COLO829 (cell line): ENCODE measurements around the gene SLC7A5.
"Not testable (repeated sequence)": the region's sequence is repeated elsewhere in the genome, so short reads cannot be mapped to it uniquely, and the experiment has no call there.

Experiments
- DNase-seq: peaks from one replicate; pipeline ENCODE4 v3.0.0; 2012; ENCODE audit warnings: low spot score

The SLC7A5 gene

DNA sequence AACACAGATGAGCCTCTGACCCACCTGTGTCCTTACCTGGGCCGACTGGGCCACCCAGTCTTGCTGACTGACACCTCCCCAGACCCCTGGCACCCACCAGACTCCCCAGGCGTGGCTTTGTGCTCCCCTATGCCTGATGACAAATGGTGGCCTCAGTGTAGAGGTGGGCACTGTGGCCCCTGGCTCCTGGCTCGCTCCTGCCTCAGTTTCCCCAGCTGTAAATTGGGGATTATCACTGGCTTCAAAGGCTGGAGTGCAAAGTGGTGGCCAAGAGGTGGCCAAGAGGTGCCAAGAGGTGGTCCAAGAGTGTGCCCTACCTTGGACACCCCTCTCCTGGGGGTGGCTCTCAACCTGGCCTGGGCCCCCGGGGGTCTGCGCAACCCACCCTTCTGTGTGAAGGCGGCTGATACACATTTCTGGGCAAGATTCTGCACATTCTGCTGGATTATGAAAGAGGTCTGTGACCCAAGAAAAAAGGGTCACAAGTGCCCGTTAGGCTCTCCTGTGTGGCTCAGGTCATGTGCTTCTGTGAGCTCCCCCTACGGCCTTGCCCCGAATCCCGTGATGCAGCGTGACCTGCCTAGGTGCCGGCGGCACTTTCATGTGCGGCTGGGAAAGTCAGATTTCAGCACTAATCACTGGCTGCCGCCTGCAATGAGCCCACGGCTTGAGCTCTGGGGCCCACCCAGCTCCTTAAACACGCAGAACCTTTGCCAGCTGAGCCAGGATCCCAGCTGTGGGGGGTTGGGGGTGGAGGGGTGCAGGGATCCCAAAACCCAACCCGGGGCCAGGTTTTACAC is 7.8 kb downstream of the SLC7A5 start:
- DNase-seq = not testable (repeated sequence)

DNA sequence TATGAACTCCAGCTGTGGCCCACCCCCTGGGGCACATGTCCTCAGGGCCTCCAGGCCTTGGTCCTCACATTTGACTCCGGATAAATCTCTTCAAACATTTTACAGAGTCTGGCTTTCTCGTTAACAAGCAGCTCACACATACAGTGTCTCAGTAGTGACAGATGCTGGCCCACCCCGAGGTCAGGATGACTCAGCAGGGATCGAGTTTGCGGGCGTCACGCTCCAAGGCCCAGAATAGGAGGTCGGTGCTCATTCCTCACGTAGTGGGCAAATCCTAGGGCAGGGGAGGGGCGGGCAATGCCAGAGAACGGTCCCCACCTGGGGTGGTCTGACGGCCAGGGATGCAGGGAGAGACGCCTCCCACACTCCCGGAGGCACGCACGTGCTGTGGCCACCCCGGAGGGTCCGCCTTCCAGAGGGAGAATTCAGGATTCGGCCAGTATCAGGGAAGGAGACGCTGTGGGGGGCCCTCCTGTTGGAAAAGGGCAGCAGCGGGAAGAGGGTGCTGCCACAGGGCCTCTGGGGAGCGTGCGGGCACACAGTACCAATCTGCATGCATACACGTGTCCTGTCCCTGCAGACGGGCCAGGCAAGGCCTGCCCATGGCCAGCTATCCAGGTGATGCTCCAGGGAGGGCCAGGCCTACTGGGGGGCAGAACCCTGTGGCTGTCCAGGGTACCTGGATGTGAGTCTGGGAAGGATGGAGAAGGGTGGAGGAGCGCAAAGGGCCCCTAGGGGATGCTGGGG is 8.6 kb downstream of the SLC7A5 start:
- DNase-seq = no peak

DNA sequence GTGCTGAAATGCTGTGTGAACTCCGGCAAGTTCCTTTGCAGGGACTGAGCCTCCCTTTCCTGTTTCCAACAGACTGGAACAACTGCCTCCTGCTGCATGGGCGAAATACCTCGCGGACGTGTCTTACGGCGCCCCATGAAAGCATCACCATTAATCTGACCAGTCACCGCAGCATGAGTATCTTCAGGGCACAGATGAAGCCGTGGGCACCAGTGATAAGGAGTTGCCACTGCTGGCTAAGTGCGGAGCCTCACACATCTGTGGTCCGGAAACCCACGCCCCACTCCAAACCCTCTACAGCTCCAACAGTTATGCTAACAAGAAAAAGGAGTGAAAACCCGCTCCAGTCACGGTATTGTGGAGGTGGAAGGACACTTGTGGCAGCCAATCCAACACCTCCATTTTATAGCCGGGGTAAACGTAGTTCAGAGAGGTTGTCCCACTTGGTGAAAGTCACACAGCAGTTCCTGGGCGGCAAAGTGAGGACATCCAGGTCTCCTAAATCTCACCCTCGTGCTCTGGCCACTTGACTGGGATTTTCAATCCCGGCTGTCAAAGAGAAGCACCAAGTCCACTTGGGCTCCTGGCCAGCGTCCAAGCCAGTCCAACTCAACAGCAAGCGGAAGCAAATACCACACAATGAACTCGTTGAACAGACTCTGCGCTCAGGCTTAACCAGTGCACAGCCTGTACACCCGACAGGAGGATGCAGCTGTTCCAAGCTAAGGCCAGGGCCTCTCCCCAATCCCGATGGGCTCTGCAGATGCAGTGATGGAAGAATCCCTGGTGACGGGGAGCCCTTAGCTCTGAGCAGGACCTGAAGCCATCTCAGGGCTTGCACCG is 10.9 kb downstream of the SLC7A5 start:
- DNase-seq = not testable (repeated sequence)

DNA sequence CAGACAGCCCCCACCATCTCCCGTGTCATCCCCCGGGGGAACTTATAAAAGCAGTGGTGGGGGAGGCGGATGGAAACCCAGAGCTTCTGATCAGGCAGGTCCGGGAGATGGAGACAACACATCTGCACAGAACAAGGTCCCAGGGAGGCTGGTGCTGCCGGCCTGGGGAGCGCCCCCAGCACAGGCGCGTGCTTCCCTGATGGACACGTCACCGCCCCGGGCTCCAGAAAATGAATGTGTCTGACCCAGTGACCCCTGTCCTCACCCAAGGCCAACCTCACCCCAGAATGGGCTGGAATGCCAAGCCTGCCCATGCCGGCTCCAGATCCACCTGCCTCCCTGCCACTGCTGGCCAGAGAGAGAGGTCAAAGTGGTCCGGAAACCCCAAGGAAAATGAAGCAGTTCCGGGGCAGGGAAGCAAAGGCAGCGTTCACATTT is 12.5 kb downstream of the SLC7A5 start:
- DNase-seq = no peak

DNA sequence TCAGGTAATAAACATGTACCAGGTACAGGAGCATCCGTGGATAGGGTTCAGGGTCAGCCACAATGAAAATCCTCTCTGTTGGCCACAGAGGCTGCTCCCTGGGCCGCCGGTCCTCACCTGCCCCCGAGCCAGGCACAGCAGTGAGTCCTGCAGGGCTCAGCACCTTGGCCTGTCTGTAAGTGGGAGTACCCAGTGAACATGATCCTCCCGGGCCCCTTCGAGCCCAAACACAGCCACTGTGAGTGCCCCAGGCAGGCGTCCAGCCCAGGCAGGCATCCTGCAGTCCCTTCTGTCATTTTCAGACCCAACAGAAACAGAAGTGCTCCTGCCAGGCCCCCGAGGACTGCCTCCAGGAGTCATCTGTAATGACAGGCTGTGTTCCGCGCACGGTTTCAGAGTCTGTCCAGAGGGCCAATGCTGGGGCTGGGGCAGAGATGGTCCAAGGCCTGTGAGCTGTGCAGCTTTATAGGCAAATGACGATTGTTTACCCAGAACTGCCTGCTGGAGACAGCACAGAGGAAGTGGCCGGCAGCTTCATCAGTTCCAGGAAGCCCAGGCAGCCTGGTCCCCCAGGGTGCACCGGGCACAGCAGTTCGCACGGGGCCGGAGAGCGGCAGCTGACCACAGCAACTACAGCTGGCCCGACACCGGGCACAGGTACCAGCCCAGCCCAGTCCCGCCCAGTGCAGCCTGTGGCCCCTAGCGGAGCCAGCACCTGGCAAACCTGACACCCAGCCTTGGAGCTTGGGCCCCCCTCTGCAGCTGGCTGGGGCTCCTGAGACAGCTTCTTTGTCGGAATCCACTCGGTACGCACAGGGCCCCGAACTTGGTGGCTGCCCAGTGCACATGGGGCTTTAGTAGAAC is 13.2 kb downstream of the SLC7A5 start:
- no peak for DNase-seq

DNA sequence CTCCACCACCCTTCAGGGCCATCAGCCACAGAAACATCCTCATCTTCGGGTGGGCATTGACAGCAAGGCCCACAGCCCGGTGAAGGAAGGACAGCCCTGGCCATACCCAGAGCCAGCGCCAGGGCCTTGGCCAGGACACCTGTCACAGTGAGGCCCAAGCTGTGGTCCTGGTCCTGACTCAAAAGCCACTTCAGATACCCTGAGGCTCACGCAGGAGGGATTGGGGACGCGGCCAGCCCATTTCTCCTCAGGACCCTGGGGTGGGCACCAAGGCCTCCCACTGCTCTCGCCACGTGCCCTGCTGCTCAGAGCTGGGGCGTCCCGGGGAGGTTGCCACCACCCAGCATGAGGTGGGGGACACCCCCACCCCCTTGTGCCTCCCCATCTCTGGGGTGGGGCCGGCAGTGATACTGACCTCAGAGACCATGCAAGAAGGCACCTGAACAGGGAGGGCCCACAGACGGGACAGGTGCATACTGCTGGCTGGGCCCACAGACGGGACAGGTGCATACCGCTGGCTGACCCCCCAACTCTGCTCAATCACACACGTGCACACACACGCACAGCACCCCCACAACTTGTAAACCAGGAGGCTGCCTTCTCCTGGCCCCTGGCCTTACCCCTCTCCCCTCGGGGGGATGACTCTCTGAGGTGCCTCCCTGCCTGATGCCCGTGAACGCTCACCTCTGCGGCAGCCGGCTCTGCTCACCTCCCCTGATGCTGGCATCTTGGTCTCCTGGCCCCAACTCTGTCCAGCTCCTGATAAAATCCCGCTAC is 14.2 kb downstream of the SLC7A5 start:
- DNase-seq = no peak

DNA sequence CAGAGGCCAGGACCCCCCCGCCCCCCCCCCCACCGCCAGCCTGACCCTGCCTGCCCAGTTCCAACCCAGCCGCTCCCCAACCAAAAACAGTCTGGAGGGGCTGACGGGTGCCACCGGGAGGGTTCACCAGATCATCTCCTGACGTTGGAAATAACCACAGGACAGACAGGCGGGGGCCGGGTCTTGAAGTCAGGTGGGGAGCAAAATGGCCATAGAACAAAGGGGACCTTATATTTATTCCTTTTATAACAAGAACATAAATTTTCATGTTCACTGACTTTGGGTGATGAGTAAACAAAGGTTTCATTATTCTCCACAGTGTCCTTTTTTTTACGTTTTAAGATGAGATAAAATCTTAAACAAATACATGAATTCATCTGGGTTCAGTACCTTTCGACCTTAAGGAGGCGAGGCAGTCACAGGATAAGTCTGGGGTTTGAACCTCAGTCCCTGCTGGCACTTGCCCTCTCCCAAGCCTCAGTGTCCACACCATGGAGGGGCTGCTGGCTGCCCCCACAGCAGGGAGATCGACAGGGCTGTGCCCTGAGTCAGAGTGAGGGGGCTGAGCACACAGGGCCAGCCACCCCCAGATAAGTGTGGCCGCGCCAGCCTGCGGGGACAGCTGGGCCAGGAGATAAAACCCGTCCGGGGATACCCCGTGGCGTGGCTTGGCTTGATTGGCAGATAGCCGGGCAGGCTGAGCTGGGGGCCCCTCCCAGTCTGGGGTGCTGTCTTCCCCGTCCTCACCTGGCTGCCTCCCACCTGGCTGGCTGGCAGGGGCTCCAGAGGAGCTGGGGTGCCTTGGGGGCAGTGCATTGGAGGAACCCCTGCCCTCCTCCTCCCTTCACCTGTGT is 15.0 kb downstream of the SLC7A5 start:
- DNase-seq = peak; percentile 84

DNA sequence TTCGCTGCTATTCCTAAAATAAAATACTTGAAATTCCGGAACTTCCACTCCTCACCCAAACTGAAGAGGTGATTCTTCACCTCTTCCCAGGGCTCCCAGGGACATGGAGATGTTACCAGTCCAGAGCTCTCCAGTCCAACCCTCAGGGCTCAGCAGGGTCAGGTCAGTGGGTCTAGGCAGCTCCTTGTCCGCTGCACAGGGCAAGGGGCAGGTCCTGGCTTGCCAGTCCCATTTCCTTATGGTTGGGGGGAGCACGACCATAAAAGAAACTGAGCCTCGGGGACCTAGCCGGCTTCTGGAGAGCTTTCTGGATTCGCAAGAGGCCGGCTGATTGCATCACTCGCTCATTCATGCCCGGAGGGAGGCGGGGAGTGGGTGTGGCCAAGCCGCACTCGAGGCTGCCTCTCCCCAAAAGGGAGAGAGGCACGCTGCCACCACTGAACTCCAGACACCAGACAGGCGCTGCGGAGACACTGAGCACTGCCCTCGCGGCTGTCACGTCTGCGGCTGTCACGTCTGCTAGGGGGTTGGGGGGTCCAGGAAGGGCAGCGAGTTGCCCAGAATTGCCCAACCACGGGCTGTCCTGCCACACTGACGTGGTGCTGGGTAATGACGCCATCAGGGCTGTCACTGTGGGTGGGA is 15.8 kb downstream of the SLC7A5 start:
- DNase-seq = peak; percentile 93

DNA sequence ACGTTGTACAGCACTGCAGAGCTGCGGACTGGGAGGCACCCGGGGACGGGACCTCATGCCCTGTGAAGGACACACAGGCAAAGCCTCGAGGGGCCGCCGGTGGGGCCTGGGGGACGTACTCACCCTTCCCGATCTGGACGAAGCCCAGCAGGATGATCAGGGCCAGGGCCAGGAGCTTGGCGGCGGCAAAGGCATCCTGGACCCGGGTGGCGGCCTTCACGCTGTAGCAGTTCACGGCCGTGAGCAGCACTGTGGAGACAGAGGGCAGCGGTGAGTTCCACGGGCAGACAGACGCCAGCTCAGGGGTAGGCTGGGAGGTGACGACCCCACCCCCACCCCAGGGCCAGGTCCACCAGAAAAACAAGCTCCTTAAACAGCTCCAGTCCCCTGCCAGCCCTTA is 17.7 kb downstream of the SLC7A5 start:
- no peak for DNase-seq

DNA sequence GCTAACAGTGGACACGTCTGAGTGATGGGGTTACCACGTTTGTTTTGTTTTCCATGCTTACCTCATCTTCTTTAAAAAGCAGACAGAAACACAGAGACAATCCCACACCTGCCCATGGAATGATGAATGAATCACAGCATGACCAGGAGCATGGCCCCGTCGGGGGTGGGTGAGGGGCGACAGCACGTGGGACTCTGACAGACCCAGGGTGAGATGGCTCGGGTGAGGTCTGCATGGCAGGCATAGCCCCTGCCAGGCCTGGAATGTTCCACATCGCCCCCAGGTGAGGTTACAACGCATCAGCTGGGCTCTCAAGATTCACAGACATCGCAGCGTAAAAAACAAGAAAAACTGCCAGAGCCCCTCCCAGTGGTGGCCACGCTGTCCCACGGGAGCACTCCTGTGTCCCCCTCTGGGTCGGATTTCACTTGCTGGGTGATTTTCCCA is 18.1 kb downstream of the SLC7A5 start:
- no peak for DNase-seq

DNA sequence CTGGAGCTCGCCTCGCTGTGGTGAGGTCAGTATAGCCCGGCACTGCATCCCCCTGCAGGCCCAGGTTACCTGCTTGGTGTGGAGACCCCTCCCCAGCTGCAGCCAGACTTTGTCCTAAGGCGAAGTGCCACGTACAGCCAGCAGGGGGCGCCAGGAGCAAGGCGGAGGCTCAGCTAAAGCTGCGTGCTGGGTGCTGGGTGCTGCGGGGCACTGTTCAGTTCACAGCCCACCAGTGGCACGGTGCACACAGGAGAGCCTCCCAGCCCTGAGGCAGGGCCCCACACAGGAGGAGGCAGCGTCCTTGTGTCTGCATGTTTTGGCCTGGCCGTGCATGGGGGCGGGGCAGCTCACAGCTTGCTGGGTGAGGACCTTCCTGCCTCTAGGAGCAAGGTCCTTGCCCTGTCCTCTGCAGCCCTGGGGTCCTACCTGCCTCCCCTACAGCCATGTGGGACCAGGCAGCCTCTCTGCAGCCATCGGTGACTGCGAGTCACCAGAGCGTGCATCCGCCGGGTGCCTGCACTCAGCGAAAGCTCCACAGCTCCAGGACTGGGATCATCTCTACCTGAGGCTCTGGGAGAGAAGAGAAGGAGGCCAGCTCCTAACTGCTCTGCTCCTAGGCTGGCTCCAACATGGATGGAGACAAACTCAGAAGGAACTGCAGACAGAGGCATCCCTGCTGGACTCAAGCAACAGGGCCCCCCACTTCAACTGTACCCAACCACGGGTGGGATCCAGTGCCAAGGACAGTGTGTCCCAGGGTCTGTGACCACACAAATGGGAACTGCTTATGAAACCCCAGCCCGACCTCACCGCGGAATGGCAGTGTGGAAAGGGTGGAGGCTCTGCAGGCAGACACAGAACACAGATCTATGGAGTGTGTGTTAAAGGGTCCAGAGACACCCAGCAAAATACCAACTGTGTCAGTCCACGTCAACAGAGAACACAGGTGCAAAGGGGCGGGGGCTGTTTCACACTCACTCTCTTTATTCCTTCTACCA is 19.0 kb downstream of the SLC7A5 start:
- no peak for DNase-seq

DNA sequence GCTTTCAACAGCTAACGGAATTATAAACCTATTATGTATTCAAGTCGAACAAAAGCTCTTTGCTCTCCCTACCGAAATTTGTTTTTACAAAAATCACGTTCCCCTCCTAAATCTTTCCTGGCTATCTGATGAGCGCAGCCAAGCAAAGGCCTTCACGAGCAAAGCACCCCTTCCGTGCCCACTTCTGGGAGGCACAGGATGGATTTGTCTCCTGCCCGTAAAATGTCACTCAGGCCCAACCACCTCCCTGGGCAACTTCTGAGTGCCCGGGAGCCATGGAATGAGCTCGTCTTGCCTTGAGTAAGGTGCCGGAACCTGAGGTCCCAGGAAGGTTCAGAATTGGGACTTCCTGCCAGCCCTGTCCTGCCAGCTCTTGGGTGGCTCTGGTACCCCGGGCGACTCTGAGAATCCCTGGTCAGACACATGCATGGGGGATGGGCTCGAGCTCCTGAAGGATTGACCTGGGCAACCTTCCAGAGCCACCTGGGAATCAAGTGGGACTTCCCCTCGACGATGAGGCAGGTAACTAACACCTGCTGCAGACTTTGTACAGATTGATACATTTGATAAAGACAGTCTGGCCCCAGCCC is 19.8 kb downstream of the SLC7A5 start:
- no peak for DNase-seq

DNA sequence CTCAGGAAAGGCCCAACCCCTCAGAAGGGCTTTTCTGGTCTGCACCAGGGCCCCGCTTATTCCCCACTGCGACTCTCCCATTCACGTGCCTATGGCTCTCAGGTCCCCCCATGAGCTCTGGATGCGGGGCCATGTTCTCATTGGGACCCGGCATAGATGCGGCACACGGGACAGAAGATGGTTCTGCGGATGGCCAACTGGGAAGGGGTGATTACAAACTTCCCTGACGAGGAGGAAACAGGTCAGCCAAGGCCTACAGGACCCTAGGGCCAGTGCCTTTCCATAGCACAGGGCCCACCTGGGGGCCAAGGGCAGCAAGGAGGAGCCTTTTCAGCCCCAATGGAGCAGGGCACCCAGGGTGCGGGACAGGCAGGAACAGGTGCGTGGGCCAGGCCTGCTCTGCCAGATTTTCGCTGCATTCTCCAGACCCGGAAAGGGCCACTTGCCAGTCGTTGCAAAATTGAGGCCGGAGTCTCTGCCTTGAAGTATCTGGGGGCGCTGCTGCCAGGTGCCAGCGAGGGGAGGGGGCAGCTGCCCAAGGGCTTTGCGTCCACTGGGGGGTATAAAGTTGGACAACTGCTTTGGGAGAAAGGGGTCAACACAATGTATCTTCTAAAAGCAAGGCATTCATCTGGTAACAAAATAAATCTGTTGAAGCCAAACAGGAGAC is 20.5 kb downstream of the SLC7A5 start:
- no peak for DNase-seq

DNA sequence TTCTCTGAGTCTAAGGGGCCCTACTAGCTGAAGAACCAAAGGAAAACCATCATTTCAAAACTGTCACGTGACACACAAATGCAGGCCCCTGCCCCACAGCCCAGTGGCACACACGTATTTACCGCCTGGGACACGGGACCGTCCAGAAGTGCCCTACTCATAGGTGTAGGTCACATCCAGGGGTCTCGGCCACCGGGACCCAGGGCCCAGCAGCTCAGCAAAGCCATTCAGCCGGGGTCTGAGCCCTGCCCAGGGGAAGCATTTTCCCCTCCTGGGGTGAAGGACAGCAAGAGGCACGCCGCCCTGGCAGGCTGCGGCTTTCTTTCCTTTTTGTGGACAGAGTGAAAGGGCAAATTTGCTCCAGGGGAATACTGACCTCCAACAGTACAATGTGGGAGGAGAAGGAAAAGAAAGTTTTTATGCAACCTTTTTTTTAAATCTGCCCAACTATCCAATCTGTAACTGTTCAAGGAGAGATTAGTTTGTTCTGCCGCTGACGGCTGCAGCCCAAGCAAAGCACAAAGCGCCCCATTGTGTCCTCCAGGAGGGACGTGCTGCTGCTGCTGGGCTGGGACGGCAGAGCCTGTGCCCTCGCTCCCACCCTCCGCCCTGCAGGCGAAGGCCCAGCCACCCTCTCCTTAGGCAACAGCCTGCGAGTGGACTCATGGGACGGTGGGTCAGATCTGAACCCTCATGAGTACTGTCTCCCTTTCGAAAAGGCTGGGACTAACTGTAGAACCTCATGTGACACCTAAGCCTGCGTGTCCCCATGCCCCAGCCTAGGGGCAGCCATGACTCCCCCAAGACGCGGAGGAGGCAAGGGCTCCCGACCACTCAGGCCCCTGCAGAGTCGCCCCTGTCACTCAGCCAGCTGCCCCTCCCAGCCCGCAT is 21.3 kb downstream of the SLC7A5 start:
- peak; percentile 84 for DNase-seq

DNA sequence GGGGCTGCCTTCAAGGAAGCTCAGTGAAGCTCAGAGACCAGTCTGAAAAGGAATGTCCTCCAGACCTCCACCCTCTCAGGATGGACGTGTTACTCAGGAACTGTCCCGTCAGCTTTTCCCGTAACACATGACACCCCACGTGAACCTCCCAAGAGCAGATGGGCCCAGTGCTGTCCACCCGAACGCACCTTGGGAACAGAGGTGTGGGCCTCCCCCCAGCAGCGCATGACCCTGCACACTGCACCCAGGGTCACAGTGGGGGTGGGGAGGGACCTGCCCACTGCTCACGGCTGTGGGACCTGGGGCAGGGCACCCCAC is 21.9 kb downstream of the SLC7A5 start:
- no peak for DNase-seq
